Measurements from ENCODE around the gene DYNLT1.

- TF ChIP-seq, protein P1, sequence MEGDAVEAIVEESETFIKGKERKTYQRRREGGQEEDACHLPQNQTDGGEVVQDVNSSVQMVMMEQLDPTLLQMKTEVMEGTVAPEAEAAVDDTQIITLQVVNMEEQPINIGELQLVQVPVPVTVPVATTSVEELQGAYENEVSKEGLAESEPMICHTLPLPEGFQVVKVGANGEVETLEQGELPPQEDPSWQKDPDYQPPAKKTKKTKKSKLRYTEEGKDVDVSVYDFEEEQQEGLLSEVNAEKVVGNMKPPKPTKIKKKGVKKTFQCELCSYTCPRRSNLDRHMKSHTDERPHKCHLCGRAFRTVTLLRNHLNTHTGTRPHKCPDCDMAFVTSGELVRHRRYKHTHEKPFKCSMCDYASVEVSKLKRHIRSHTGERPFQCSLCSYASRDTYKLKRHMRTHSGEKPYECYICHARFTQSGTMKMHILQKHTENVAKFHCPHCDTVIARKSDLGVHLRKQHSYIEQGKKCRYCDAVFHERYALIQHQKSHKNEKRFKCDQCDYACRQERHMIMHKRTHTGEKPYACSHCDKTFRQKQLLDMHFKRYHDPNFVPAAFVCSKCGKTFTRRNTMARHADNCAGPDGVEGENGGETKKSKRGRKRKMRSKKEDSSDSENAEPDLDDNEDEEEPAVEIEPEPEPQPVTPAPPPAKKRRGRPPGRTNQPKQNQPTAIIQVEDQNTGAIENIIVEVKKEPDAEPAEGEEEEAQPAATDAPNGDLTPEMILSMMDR (conservative IDR thresholded peaks at IDR 0.05; ENCODE audit: low read length) = no peak
- no peak for TF ChIP-seq EZH2phosphoT487 (IDR thresholded peaks at IDR 0.05; ENCODE audit: borderline replicate concordance)
These were observed 40.5 kb downstream of the DYNLT1 start for GRCh38 chr6:158604048-158604406.

Measured in Loucy (cell line).